ENCODE results near the gene PEX5L. TPM values are rescaled to one million over a fixed set of nuclear protein-coding genes. Genes with fewer than 3 reads are reported as not detected.

The PEX5L gene
- total RNA-seq, 2 donors from 2014 or later: 0.86 to 1.9 TPM

GRCh38 chr3:179772297-179772696 lies 264.4 kb downstream of the PEX5L start:
- no peaks in the 10 kb centered on the region for H3K27me3 Mint-ChIP-seq (ENCODE audit: insufficient read depth)
- H3K4me1 Mint-ChIP-seq: peaks cover 22% of the 10 kb centered on the region
- Histone ChIP-seq H3K9me3 (ENCODE audit: control insufficient read depth, low read length) (peaks cover 31% of the 10 kb centered on the region), H3K4me3 (ENCODE audit: low read length) (no peak overlapping the region), H3K4me1 (ENCODE audit: control insufficient read depth, insufficient read depth, low read length) (no peaks in the 10 kb centered on the region), H3K36me3 (ENCODE audit: control insufficient read depth, insufficient read depth, low read length) (peaks cover 48% of the 10 kb centered on the region), H3K27me3 (ENCODE audit: control insufficient read depth, insufficient read depth, low read length, poor library complexity, severe bottlenecking) (no peaks in the 10 kb centered on the region), H3K27ac (ENCODE audit: low read depth, low read length) (no peak overlapping the region), H3K9ac (ENCODE audit: extremely low read depth, low read length, poor library complexity, severe bottlenecking) (no peak overlapping the region)
- no peak for TF ChIP-seq CTCF (conservative IDR thresholded peaks at IDR 0.05)
- no peak overlapping the region for H3K4me3 Mint-ChIP-seq
- 60 to 68% methylated on average over 5 of the region's 5 CpGs for WGBS, 2 experiments (ENCODE audit: insufficient coverage in 1 of 2, insufficient read length in 1 of 2)
- peaks cover 31% of the 10 kb centered on the region for H3K9me3 Mint-ChIP-seq
- H3K36me3 Mint-ChIP-seq (ENCODE audit: low read depth): peaks cover 61% of the 10 kb centered on the region
- DNase-seq: peak; percentile 49
- peak overlapping the region; percentile 20 for H3K27ac Mint-ChIP-seq

GRCh38 chr3:179771797-179772196 lies 264.9 kb downstream of the PEX5L start:
- H3K27me3 ChIP-seq (ENCODE audit: control insufficient read depth, insufficient read depth, low read length, poor library complexity, severe bottlenecking): no peaks in the 10 kb centered on the region
- peaks cover 57% of the 10 kb centered on the region for H3K36me3 Mint-ChIP-seq (ENCODE audit: low read depth)
- peaks cover 51% of the 10 kb centered on the region for H3K36me3 ChIP-seq (ENCODE audit: control insufficient read depth, insufficient read depth, low read length)
- WGBS, 2 experiments (ENCODE audit: insufficient coverage in 1 of 2, insufficient read length in 1 of 2): 90 to 94% methylated on average over 4 of the region's 4 CpGs
- peaks cover 22% of the 10 kb centered on the region for H3K4me1 Mint-ChIP-seq
- DNase-seq: no peak
- peak overlapping the region; percentile 20 for H3K27ac Mint-ChIP-seq
- no peak for TF ChIP-seq CTCF (conservative IDR thresholded peaks at IDR 0.05)
- peaks cover 27% of the 10 kb centered on the region for H3K9me3 Mint-ChIP-seq
- H3K9ac ChIP-seq (ENCODE audit: extremely low read depth, low read length, poor library complexity, severe bottlenecking): no peak overlapping the region
- H3K27me3 Mint-ChIP-seq (ENCODE audit: insufficient read depth): no peaks in the 10 kb centered on the region
- H3K4me1 ChIP-seq (ENCODE audit: control insufficient read depth, insufficient read depth, low read length): no peaks in the 10 kb centered on the region
- H3K4me3 ChIP-seq (ENCODE audit: low read length): no peak overlapping the region
- no peak overlapping the region for H3K27ac ChIP-seq (ENCODE audit: low read depth, low read length)
- H3K4me3 Mint-ChIP-seq: no peak overlapping the region
- H3K9me3 ChIP-seq (ENCODE audit: control insufficient read depth, low read length): peaks cover 29% of the 10 kb centered on the region

- no peak overlapping the region for H3K27ac ChIP-seq (ENCODE audit: low read depth, low read length)
- peaks cover 54% of the 10 kb centered on the region for H3K36me3 Mint-ChIP-seq (ENCODE audit: low read depth)
- no peaks in the 10 kb centered on the region for H3K4me1 ChIP-seq (ENCODE audit: control insufficient read depth, insufficient read depth, low read length)
- H3K4me3 ChIP-seq (ENCODE audit: low read length): no peak overlapping the region
- peaks cover 43% of the 10 kb centered on the region for H3K36me3 ChIP-seq (ENCODE audit: control insufficient read depth, insufficient read depth, low read length)
- no peaks in the 10 kb centered on the region for H3K27me3 Mint-ChIP-seq (ENCODE audit: insufficient read depth)
- no peak for DNase-seq
- H3K9ac ChIP-seq (ENCODE audit: extremely low read depth, low read length, poor library complexity, severe bottlenecking): no peak overlapping the region
- no peaks in the 10 kb centered on the region for H3K27me3 ChIP-seq (ENCODE audit: control insufficient read depth, insufficient read depth, low read length, poor library complexity, severe bottlenecking)
- TF ChIP-seq CTCF (conservative IDR thresholded peaks at IDR 0.05): no peak
- H3K9me3 ChIP-seq (ENCODE audit: control insufficient read depth, low read length): peaks cover 8% of the 10 kb centered on the region
- H3K4me3 Mint-ChIP-seq: no peak overlapping the region
- H3K27ac Mint-ChIP-seq: no peak overlapping the region
- WGBS, 2 experiments (ENCODE audit: insufficient coverage in 1 of 2, insufficient read length in 1 of 2): 81 to 95% methylated on average over 5 to 9 of the region's 9 CpGs
- peaks cover 22% of the 10 kb centered on the region for H3K4me1 Mint-ChIP-seq
- H3K9me3 Mint-ChIP-seq: peaks cover 8% of the 10 kb centered on the region
Measured at GRCh38 chr3:179769411-179770247, 267.1 kb downstream of the PEX5L start.

All from endodermal cell (in vitro differentiated cells).